Measurements from ENCODE around the gene SMARCA2.

DNA sequence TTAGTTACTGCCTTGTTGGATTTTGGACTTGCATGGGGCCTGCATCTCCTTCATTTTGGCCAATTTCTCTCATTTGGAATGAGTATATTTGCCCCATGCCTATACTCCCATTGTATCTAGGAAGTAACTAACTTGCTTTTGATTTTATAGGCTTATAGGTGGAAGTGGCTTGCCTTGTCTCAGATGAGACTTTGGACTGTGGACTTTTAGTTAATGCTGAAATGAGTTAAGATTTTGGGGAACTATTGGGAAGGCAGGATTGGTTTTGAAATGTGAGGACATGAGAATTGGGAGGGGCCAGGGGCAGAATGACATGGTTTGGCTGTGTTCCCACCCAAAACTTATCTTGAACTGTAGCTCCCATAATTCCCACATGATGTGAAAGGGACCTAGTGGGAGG is 42.5 kb upstream of the SMARCA2 start:
- TF ChIP-seq, protein P1, sequence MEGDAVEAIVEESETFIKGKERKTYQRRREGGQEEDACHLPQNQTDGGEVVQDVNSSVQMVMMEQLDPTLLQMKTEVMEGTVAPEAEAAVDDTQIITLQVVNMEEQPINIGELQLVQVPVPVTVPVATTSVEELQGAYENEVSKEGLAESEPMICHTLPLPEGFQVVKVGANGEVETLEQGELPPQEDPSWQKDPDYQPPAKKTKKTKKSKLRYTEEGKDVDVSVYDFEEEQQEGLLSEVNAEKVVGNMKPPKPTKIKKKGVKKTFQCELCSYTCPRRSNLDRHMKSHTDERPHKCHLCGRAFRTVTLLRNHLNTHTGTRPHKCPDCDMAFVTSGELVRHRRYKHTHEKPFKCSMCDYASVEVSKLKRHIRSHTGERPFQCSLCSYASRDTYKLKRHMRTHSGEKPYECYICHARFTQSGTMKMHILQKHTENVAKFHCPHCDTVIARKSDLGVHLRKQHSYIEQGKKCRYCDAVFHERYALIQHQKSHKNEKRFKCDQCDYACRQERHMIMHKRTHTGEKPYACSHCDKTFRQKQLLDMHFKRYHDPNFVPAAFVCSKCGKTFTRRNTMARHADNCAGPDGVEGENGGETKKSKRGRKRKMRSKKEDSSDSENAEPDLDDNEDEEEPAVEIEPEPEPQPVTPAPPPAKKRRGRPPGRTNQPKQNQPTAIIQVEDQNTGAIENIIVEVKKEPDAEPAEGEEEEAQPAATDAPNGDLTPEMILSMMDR (IDR thresholded peaks at IDR 0.05), result no peak
- TF ChIP-seq POLR2A (IDR thresholded peaks at IDR 0.05), result no peak

All from thyroid gland (tissue), 4 donors.